Mesenteric fat pad (tissue), 1 donor: ENCODE measurements around the gene MGLL. TPM values are rescaled to one million over a fixed set of nuclear protein-coding genes. Genes with fewer than 3 reads are reported as not detected.

ENCODE experiments used
- DNase-seq: peaks from one replicate; pipeline ENCODE4 v3.0.0-alpha.2; 2020; ENCODE audit warnings: low spot score
- total RNA-seq: library from RNA; stranded (reverse); fragmentation: NEBNext Ultra II Directional; extraction: Animal tissue kit (Norgen Biotek cat#: 25700); gene quantifications from one replicate; pipeline ENCODE4 v1.2.1, GENCODE V29; 2021
- donor health status: DM: yes; HTN: yes; CAD: no.

Gene MGLL
- total RNA-seq, 1 donor from 2014 or later: 301 TPM

DNA sequence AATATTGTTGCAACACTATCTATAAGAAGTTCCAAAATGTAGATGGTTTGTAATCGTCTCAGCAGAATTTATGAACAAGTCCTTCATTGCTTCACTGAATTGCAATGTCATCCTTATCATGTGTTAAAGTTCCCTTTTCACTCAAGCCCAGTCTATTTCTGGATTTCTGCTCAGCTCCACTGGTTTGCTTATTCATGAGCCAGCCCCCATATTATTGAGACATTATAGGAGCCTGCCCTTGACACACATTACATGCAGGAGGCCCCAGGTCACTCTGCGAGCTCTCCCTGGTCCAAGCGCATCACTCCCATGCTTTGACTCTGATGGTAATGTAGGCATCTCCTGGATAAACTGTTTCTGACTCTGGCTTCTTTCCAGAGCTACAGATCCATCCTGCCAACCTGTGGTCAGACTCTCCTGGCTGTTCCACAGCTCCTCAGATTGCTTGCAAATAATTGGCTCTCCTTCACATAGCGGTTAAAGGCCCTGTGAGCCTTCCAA is 92.7 kb downstream of the MGLL start:
- DNase-seq: no peak

DNA sequence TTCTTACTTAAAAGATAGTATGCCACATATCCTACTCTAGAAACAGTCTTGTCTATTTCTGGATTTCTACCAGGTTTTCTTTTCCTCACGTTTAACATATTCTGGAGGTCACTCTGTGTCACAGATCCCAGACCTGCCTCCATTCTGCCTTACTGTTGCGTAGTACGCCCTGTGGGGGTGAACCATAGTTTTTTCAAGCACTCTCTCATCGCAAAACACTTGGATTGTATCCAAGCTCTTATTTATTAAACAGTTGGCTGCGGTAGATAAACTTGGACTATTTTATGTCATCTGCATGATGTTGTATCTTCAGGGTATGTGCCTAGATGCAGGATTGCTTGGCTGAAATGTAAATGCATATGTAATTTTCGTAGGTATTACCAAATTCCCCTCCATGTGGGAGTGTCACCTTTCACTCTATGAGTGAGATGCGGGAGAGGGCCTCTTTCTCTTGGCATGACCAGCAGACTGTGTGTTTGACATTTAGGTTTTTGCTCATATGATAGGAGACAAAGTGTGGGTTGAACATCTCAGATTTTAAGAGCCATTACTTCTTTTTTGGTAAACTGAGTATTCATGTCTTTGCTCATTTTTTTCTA is 93.8 kb downstream of the MGLL start:
- DNase-seq: no peak

DNA sequence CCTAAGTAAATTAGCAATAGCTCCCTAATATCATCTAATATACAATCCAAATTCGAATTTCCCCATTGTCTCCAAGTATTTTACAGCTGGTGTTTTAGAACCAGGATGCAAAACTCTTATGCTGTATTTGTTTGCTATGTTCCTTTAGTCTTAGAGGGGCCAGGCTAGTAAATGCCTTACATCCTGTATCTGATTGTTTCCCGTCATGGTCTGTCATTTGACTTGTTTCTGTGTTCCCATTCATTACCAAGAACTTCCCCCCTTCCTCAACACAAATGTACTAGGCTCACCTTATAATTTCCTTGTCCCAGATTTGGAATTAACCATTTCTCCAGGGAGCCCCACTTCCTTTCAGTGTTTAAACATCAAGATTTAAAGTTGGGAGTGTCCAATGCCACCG is 95.4 kb downstream of the MGLL start:
- no peak for DNase-seq

DNA sequence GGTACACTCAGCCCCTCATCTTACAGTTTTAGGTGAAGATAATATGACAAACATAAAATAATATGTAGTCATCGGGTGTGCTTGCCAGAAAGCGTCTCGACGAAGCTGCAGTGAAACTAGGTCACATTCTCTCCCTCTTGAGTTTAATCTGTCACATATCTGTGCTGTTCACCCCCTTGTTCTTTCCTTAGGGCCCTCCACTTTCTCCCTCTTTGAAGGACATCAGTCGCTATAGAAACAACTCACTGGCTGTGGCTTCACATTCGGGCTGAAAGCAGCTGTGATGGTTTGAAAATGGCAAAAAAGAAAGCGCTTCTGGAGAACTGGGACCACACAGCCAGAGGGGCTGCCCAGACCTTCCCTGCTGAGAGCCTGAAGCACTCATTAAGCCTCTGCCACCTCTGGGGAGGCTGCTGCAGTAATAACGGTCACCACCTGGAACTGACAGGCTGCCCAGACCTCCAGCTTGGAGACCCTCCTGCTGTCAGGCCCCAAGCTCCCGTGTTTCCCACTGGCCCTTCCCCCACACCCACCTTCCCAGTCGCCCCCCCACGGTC is 99.2 kb downstream of the MGLL start:
- peak; percentile 59 for DNase-seq

DNA sequence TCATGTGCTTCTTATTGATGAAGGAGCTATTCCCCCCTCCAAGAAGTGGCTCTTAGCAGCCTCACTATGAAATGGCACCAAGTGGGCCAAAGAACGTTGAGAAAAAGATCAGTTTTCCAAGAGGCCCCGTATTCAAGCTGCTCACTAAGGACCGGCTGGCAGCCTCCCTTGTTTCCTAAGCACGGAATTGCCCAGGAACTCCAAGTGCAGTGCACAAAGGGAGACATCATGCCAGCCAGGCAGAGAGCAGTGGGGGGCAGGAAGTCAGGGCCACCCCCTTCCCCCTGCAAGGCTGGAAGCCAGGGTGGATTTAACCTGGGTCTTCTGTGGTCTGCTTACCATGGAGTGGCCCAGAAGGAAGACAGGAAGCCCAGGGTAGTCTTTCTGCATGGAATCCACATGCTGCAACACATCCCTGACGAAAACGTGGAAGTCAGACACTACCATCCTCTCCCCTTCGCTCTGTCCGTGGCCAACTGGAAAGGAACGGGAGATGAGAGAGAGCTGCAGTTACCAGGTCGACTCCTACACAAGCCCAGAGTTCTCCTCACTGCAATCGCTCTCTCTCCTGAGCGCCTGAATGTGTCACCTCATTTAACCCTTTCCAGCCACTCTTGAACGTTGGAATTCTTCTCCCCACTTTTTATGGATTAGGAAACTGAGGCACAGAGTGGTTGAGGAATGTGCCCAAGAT is 100.1 kb downstream of the MGLL start:
- peak; percentile 74 for DNase-seq

DNA sequence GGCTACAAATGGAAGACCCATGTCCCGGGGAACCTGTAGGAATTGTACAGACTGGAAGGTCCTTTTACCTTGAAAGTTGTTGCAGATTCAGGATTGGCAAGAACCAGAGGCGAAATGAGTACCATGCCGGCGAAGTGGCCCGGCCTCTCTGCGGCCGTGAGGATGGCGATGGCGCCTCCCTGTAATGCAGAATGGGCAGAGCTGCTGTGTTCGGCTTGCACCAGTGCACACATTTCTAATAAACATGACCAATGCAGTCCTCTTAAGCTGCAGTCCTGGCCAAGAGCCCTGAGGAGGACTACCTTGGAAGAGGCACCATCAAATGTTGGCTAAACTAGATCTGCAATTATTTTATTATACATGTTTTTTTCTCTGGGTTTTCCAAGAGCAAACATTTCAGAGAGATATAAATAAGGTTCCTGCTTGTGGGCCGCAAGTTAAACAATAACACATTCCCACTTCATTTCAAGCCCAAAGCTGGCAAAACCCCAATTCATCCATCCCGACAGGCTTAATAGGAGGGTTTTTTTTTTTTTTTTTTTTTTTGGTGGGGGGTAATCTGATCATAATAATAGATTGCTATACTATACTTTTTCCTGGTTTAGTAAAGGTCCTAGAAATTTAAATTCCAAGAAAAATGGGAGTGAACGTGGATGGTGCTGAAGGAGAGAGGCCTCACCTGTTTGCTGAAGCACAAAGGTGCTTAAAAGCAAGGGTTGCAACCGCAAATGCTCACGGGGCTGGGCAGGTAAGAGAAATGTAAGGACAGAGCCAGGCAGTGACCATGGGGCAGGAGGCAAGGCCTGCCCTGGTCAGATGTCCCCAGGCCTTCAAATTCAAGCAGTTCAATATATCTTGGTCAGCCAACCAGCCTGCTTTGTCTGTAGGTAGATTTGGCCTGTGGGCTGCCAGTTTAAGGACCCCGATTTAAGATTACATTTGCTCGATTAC is 101.1 kb downstream of the MGLL start:
- peak; percentile 81 for DNase-seq

DNA sequence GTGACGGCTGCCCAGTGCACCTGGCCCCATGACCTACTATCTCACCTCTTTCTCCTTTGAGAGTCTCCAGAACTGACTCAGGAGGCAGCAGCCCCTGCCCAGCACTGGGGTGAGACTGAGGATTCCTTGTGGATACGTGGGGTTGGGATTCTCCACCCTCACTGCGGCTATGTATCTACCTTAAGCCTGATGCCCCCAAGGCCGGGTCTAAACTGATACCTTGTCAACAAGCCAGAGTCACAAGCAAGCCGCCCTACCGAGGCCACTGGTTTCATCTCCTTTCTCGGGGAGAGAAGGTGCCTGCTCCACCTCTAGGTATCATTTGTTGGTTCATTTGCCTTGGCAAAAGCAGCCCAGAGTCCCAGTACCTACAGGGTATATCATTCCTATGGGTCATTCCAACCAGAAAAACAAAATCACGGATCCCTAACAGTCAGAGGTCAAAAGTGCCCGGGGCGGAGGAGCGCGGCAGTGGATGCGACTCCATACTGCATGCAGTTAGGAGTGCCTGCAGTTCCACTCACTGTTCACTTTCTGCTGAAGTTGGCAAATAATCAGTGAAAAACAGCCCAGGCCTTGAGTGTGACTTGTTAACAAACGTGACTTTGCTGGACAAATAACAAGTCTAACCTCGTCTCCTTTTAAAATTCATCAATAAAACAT is 102.0 kb downstream of the MGLL start:
- DNase-seq: peak; percentile 83

DNA sequence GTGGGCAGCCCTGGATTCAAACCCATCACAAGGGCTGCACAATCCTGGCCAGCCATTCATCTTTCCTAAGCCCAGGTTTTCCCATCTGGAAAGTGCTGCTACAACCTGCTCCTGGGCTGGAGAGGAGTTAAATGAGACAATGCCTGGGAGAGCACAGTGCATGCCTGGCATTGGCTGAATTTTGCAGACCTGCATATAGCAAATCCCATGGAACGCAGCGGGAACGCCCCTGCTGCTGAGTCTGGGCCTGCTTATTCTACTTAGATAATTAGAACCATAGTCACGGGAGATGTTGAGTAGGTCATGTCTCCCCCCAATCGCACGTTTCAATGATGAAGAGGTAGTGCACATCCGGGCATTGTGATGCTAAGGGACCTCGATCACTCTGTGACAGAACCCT is 102.9 kb downstream of the MGLL start:
- peak; percentile 49 for DNase-seq

DNA sequence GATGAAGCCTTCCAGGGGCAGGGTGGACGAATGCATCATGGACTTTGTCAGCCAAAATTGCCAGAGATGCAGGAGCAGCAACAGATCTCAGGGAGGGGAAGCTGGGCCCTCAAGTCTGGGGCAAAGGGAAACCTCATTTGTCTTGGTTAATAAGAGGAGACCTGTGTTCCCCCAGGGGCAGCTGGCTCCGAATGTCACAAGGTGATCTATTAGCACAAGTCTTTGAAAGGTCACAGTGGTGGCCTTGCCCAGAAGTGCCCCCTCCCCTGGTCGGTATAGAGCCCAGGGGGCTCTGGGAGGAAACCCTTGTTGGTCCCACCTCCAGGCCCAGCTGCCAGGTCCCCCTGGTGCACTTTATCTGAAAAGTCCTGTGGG is 103.4 kb downstream of the MGLL start:
- DNase-seq: peak; percentile 73

DNA sequence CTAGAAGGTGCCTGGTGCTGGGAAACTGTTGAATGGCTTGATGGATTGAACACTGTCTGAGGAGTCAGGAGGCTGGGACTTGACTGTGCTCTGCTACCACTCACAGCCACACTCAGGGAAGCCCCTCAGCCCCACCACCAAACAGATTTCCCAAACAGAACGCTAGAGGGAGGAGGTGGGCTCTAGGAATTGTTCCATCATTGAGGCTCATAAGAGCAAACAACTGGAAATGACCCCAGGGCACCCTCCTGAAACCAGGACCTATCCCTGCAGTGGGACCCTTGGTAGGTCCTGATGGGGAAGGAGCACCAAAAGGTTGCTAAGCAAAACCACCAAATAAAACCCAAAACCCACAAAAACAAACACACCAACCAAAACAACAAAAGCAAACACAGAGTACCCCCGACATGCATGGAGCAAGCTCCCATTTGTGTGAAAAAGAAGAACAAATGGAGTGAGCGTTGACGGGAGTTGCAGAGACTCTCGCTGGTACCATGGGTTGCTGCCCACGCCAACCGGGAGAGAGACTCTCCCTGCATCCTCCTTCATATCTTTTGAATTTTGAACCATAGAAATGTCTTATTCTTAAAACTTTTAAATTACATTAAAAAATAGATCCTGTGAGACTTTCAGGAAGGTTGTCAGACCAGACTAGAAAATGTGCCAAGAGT is 103.9 kb downstream of the MGLL start:
- DNase-seq: no peak

DNA sequence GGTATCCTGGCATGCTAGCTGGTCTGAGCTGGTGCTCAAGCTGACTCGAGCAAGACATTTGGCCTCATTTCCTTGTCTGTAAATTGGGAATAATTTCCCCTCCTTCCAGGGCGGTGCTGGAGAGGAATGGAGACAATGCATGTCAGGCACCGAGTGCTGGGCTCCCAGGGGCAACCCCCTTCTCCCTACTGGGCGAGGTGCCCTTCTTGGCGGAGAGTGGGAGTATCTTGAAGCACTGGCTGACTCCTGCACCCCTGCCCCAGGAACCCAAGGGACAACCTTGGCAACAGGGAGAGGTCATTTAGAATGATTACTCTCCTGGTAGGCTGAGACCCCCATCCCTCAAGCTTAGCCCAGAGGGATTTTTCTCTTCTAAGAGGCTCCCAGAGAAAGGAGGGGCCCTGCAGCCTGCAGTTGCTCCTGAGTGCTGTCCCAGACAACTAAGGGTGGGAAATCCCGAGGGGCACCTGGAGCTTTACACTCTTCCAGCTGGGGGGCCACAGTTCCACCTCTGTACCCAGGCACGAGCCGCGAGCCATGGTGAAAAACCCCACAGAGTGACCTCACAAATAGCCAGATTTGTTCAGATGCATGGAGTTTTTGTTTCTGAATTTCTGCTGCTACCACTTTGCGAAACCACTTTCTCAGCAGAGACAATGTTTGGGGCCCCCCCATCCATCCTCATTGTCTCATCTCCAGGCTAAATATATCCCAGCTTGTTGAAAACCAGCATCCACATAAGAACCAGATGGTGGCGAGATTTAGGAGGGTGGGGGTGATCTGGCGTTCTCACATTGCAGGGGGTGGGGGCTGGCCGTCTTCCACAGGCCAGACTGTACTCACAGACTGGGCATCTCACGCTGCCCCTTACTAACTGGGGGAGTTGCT is 104.7 kb downstream of the MGLL start:
- peak; percentile 51 for DNase-seq

DNA sequence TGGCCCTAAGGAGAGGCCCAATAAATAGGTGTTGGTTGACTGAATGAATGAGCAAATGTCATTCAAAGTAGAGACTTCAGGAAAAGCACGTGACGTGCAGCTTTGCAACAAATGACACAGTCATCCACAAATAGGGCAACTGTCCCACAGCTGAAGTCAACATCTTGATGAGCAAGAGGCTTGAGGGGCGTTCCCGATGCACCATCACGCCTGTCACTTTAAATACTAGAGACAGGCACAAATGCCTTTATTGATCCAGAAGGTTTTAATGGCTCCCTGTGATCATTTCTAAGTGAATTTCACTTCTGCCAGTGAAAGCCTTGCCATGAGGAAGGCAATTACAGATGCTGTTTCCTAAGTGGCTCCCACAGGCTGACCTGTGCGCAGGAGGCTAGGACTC is 105.9 kb downstream of the MGLL start:
- DNase-seq: no peak

DNA sequence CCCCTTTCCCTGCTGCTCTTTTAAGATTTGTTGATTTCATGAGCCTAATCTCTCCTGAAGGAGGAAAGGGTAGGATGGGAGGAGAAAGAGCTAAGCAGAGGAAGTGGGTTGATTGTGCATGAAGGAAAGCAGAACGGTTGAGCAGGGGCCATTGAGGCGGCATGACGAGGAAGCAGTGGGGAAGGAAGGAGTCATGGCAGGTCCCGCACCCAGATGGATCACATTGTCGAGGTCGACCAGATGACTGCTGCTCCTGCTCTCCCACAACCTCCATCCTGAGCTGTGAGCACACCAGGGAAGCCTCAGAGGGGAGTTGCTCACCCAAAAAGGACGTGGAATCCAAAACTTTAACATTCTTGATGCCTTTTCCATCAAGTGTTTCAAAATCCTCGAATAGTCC is 106.8 kb downstream of the MGLL start:
- DNase-seq: peak; percentile 60

DNA sequence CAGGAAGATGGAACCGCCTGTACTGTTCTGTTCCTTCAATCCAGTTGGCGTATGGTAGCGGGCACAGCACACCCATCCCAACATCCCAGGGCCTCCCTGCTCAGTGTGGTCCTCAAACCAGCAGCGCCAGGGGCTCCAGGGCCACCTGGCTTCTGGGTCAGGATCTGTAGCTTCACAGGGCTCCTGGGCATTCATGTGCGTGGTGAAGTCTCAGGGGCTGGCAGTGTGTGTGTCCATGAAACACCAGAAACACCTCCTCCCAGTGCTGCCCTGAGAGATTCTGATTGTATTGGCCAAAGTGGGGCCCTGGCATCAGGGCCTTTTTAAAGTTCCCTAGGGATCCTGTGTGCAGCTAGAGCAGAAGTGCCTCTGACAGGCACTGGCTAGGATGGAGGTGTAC is 107.4 kb downstream of the MGLL start:
- DNase-seq: peak; percentile 43

DNA sequence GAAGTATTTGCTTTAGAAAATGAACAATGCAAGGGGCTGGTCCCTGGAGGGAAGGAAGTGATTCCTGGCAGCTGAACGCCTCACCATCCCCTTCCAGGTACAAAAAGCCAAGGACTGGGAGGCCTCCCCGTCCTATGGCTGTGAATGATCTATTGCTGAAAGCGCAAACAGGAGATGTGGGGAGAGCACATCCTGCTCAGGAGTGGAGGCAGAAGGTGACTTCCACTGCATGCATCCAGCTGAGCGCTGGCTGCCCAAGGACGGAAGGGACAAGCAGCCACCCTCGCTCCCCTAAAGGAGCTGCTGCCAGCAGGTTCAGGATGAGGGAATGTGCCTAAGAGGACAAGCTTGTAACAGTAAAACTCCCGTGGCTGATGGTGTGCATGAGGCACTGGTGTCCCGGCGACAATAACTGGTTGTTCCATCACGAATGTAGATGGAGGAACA is 108.2 kb downstream of the MGLL start:
- DNase-seq: peak; percentile 81

DNA sequence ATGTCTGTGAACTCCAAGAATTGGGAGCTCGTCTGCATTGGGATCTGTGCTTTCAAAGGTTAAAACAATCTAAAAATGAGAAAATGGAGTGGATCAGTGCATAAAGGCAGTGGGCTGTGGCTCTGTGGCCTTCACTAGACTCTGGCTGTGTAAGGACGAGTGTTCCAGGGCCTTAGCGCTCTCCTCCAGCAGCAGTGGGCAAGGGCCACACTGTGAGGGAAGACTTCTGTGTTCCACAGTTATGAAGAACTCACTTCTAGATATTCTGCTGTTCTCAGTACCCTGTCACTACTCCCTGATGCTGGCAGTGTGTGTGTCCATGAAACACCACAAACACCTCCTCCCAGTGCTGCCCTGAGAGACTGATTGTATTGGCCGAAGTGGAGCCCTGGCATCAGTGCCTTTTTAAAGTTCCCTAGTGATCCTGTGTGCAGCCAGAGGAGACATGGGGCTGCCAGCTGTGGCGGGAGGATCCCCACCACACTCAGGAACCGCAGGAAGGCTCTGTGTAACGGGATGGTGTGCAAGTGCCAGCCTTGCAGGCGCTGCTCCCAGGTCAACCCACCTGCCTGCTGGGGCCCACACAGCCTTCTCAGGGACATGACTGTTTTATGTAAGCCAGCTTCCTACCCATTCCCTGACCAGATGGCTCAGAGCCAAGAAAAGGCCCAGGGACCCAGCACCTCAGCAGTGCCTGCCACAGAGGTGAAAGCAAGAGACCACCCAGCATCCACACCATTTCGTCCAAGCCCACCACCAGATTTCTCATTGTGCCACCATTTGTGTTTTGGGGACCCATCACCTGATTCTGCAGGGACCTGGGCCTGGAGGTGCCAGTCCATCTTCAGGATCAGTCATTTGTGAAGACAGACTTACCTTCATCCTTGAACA is 109.2 kb downstream of the MGLL start:
- DNase-seq: peak; percentile 60

DNA sequence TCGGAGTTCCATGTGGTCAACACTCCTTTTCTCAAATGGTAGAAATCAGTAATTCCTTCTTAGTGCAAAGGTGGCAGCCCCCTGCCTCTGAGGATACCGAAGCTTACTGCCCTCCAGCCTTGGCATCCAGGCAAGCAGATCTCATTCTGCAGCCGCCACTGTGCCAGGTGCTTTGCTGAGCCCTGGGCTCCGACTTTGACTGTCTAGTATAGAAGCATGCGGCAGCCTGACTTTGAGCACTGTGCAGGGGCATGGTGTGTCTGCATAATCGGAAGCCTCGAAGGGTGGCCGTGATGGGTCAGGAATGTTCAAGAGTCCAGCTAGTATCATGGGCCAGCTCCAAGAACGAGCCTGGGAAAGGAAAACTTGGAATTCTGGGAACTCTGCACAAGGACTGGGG is 109.9 kb downstream of the MGLL start:
- DNase-seq: peak; percentile 60

DNA sequence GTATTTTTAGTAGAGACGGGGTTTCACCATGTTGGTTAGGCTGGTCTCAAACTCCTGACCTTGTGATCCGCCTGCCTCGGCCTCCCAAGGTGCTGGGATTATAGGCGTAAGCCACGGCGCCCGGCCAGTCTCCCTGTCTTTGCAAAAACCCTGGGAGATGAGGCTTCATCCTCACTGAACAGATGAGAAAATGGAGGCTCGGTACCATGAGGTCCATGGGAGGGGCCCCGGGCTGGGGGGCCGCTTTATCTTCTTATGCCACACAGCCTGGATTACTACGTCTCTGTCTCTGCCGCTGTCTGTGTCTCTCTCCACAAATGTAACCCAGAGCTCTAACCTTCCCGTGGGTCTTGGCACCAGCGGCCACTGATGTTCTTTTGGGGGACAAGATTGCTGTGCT is 110.4 kb downstream of the MGLL start:
- DNase-seq: peak; percentile 49
